ENCODE data around the gene NPDC1. TPM values are rescaled to one million over a fixed set of nuclear protein-coding genes. Genes with fewer than 3 reads are reported as not detected.

The NPDC1 gene
- total RNA-seq, 4 donors from 2014 or later: 25.2 to 221 (median 59.2) TPM

GRCh38 chr9:137030538-137031527, 15.1 kb downstream of the NPDC1 start:
- no peaks in the 10 kb centered on the region for H3K27me3 ChIP-seq
- H3K9me3 ChIP-seq: no peaks in the 10 kb centered on the region
- intact Hi-C loops (cut with DNase I; ENCODE audit: low total_unique reads): loop anchor here (5.0 kb wide), 1 partner anchor 244 kb away; no protein-coding TSS in a partner anchor
- DNase-seq: no peak
- no peak overlapping the region for H3K4me3 ChIP-seq
- no peaks in the 10 kb centered on the region for H3K36me3 ChIP-seq
- no peak overlapping the region for H3K27ac ChIP-seq
- peaks cover 0 to 18% of the 10 kb centered on the region in 2 donors for H3K4me1 ChIP-seq
- TF ChIP-seq CTCF (IDR thresholded peaks at IDR 0.05) (no peak), POLR2A (IDR thresholded peaks at IDR 0.05) (no peak)

GRCh38 chr9:137030006-137030405, 16.0 kb downstream of the NPDC1 start:
- no peaks in the 10 kb centered on the region for H3K27me3 ChIP-seq
- no peaks in the 10 kb centered on the region for H3K9me3 ChIP-seq
- H3K4me1 ChIP-seq: peaks cover 0 to 18% of the 10 kb centered on the region in 2 donors
- no peak for TF ChIP-seq POLR2A (IDR thresholded peaks at IDR 0.05)
- TF ChIP-seq CTCF (IDR thresholded peaks at IDR 0.05): no peak
- no peak overlapping the region for H3K4me3 ChIP-seq
- intact Hi-C loops (cut with DNase I; ENCODE audit: low total_unique reads): loop anchor here (5.0 kb wide), 1 partner anchor 243 kb away; no protein-coding TSS in a partner anchor
- H3K27ac ChIP-seq: no peak overlapping the region
- no peak for DNase-seq
- H3K36me3 ChIP-seq: no peaks in the 10 kb centered on the region

GRCh38 chr9:137029058-137029936, 16.7 kb downstream of the NPDC1 start:
- H3K4me1 ChIP-seq: peaks cover 0 to 18% of the 10 kb centered on the region in 2 donors

DNA sequence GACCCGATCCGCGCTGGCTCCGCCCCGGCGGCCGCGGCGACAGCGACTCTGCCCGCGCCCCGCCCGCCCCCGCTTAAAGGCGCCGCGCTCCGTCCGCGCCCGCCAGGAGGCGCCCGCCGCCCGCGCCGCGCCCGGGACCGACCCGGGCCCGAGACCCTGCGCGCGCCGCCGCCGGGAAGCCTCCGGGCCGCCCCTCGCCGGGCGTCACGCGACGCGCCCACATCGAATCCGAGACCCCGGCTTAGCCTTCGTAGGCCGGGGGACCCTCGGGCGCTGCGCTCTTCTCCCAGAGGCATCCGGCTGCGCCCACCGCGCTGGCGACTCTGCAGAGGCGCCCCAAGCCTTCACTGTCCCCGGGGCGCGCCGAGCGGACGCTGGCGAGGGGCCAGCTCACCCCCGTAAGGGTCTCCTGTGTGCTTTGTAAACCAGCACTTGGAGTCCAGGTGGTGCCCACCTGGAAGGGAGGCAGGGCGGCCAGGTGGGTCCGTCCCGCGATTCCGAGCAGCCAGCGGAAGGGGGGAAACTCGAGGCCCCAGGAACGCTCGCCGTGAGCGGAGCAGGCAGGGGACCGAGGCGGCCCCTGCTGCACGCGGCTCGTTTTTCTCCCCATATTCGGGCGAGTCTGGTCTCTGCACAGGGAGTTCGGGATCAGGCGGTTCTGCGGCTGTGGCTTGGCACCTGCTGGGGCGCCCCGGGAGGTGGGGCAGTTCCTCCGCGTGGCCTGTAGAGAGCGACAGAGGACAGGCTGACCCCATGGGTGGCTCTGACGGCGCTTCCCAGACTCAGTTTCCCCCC, 17.5 kb downstream of the NPDC1 start:
- H3K4me3 ChIP-seq: peak overlapping the region; percentile 38 to 42
- peak overlapping the region in 1 of 2 donors; percentile 63 for H3K27ac ChIP-seq
- TF ChIP-seq POLR2A (IDR thresholded peaks at IDR 0.05) (no peak), CTCF (IDR thresholded peaks at IDR 0.05) (peak in 2 of 4 experiments; percentile 68 to 72)
- DNase-seq: peak in 1 of 2 donors; percentile 49
- H3K27me3 ChIP-seq: no peaks in the 10 kb centered on the region
- no peaks in the 10 kb centered on the region for H3K36me3 ChIP-seq
- peaks cover 0 to 18% of the 10 kb centered on the region in 2 donors for H3K4me1 ChIP-seq
- no peaks in the 10 kb centered on the region for H3K9me3 ChIP-seq
- intact Hi-C loops (cut with DNase I; ENCODE audit: low total_unique reads): no loop called here

More at GRCh38 chr9:137029058-137029936, 16.7 kb downstream of the NPDC1 start:
- no peaks in the 10 kb centered on the region for H3K27me3 ChIP-seq
- DNase-seq: peak; percentile 65 to 72
- peak overlapping the region in 1 of 2 donors; percentile 38 for H3K4me3 ChIP-seq
- H3K27ac ChIP-seq: no peak overlapping the region
- intact Hi-C loops (cut with DNase I; ENCODE audit: low total_unique reads): no loop called here
- no peaks in the 10 kb centered on the region for H3K9me3 ChIP-seq
- TF ChIP-seq POLR2A (IDR thresholded peaks at IDR 0.05) (no peak), CTCF (IDR thresholded peaks at IDR 0.05) (peak; percentile 70 to 80 (median 74))
- no peaks in the 10 kb centered on the region for H3K36me3 ChIP-seq
